Stomach (tissue), 4 donors: ENCODE data around the gene GPC2.

Experiments used
- CTCF ChIP-seq, 7 experiments: fragments of 450-650 bp in 4 of 7; fragments of 200-600 bp in 3 of 7; sonication (generic) in 3 of 7; IDR thresholded peaks; one replicate each; pipeline ENCODE4 v1.5.1; 2016 to 2019; ENCODE audit warnings: antibody characterized with exemption in 7 of 7, control low read depth in 2 of 7, mild to moderate bottlenecking in 1 of 7
- POLR2A ChIP-seq, 4 donors: fragments of 450-650 bp; IDR thresholded peaks; one replicate each; pipeline ENCODE4 v1.6.1; 2016; ENCODE audit warnings: antibody characterized with exemption in 4 of 4, control low read depth in 2 of 4, mild to moderate bottlenecking in 1 of 4, moderate library complexity in 1 of 4

GRCh38 chr7:100155553-100156317, 21.4 kb downstream of the GPC2 start:
- TF ChIP-seq CTCF (IDR thresholded peaks at IDR 0.05) (no peak), POLR2A (IDR thresholded peaks at IDR 0.05) (no peak)
